HepG2 (cell line): Measurements from ENCODE around the gene MPC1. TPM values are rescaled to one million over a fixed set of nuclear protein-coding genes. Genes with fewer than 3 reads are reported as not detected.

Experiments used
- CBX2 ChIP-seq, 2 experiments: fragments of 200-600 bp in 1 of 2; sonication (generic); formaldehyde crosslinking in 1 of 2; IDR thresholded peaks; 2 replicates each; pipeline versions ENCODE4 v1.7.0 to v1.8.1; 2018 to 2022; ENCODE audit warnings: low read depth in 2 of 2, low read length in 1 of 2, mild to moderate bottlenecking in 1 of 2, missing genetic modification reagents in 1 of 2
- CREM ChIP-seq, 2 experiments: sonication (generic) in 1 of 2; formaldehyde crosslinking in 1 of 2; IDR thresholded peaks; 2 replicates each; pipeline versions ENCODE4 v1.4.0 to v1.6.1; 2016 to 2020; ENCODE audit warnings: antibody characterized with exemption in 1 of 2, mild to moderate bottlenecking in 1 of 2, missing genetic modification reagents in 1 of 2
- ETV5 ChIP-seq: IDR thresholded peaks from 2 replicates; pipeline ENCODE4 v1.6.1; 2018; ENCODE audit warnings: missing biosample characterization, missing genetic modification reagents, inconsistent platforms, borderline replicate concordance
- FOSL1 ChIP-seq: sonication (generic); formaldehyde crosslinking; IDR thresholded peaks from 2 replicates; pipeline ENCODE4 v1.9.0; 2021; ENCODE audit warnings: missing genetic modification reagents, borderline replicate concordance
- HNF1A ChIP-seq, 2 experiments: sonication (generic) in 1 of 2; formaldehyde crosslinking in 1 of 2; IDR thresholded peaks; 2 replicates each; pipeline versions ENCODE4 v1.4.0 to v1.6.1; 2016 to 2020; ENCODE audit warnings: borderline replicate concordance in 1 of 2, low read depth in 1 of 2, mild to moderate bottlenecking in 1 of 2, missing genetic modification reagents in 1 of 2
- KMT2A ChIP-seq: sonication (generic); formaldehyde crosslinking; IDR thresholded peaks from 2 replicates; pipeline ENCODE4 v1.4.0; 2020; ENCODE audit warnings: missing genetic modification reagents
- MIER3 ChIP-seq: IDR thresholded peaks from 2 replicates; pipeline ENCODE4 v1.6.1; 2016; ENCODE audit warnings: missing compliant biosample characterization, borderline replicate concordance
- NAIF1 ChIP-seq: sonication (generic); formaldehyde crosslinking; IDR thresholded peaks from 2 replicates; pipeline ENCODE4 v1.5.0; 2020; ENCODE audit warnings: mild to moderate bottlenecking, missing genetic modification reagents, borderline replicate concordance
- PREB ChIP-seq: sonication (generic); formaldehyde crosslinking; IDR thresholded peaks from 2 replicates; pipeline ENCODE4 v1.4.0; 2020; ENCODE audit warnings: missing genetic modification reagents
- TBX2 ChIP-seq: sonication (generic); formaldehyde crosslinking; IDR thresholded peaks from 2 replicates; pipeline ENCODE4 v1.5.0; 2020; ENCODE audit warnings: missing genetic modification reagents, mild to moderate bottlenecking, borderline replicate concordance
- XBP1 ChIP-seq: sonication (generic); formaldehyde crosslinking; IDR thresholded peaks from 2 replicates; pipeline ENCODE4 v1.5.0; 2020; ENCODE audit warnings: missing genetic modification reagents
- ZBTB46 ChIP-seq: sonication (generic); formaldehyde crosslinking; IDR thresholded peaks from 2 replicates; pipeline ENCODE4 v1.4.0; 2020; ENCODE audit warnings: mild to moderate bottlenecking, missing genetic modification reagents, borderline replicate concordance
- ZFP36L2 ChIP-seq: sonication (generic); formaldehyde crosslinking; IDR thresholded peaks from 2 replicates; pipeline ENCODE4 v1.4.0; 2020; ENCODE audit warnings: missing genetic modification reagents
- ZFYVE20 ChIP-seq: sonication (generic); formaldehyde crosslinking; IDR thresholded peaks from 2 replicates; pipeline ENCODE4 v1.8.0; 2023; ENCODE audit warnings: low read depth, mild to moderate bottlenecking, moderate library complexity, missing genetic modification reagents, borderline replicate concordance
- ZMYM4 ChIP-seq: sonication (generic); formaldehyde crosslinking; IDR thresholded peaks from 2 replicates; pipeline ENCODE4 v1.8.1; 2023; ENCODE audit warnings: mild to moderate bottlenecking, missing genetic modification reagents
- ZNF230 ChIP-seq: sonication (generic); formaldehyde crosslinking; IDR thresholded peaks from 2 replicates; pipeline ENCODE4 v1.4.0; 2020; ENCODE audit warnings: mild to moderate bottlenecking, missing genetic modification reagents
- ZNF260 ChIP-seq: sonication (generic); formaldehyde crosslinking; IDR thresholded peaks from 2 replicates; pipeline ENCODE4 v1.4.0; 2020; ENCODE audit warnings: missing genetic modification reagents, low read depth, mild to moderate bottlenecking, borderline replicate concordance
- ZNF367 ChIP-seq: sonication (generic); formaldehyde crosslinking; IDR thresholded peaks from 2 replicates; pipeline ENCODE4 v1.4.0; 2020; ENCODE audit warnings: missing genetic modification reagents, borderline replicate concordance
- ZNF710 ChIP-seq: sonication (generic); formaldehyde crosslinking; IDR thresholded peaks from 2 replicates; pipeline ENCODE4 v1.5.0; 2020; ENCODE audit warnings: mild to moderate bottlenecking, missing genetic modification reagents, borderline replicate concordance
- polyA plus RNA-seq, 8 experiments: library from polyadenylated mRNA; depleted of rRNA in 3 of 8; stranded (reverse) in 7 of 8; unstranded in 1 of 8; fragments of >200 nt; fragmentation: Illumina TruSeq in 4 of 8; extraction: Trizol in 4 of 8; gene quantifications; 2 replicates each; pipeline versions ENCODE4 v1.2.1 to v1.2.3, GENCODE V29; 2011 to 2016; ENCODE audit warnings: low read depth in 4 of 8, missing spikeins in 1 of 8, mixed read lengths in 1 of 8; ENCODE audit not compliant: insufficient read depth in 1 of 8
- total RNA-seq, 5 experiments: library from RNA; depleted of rRNA; stranded (reverse); fragments of >200 nt; fragmentation: Illumina TruSeq; extraction: Trizol; gene quantifications; 2 replicates each; pipeline ENCODE4 v1.2.3, GENCODE V29; 2016; ENCODE audit warnings: low read depth in 1 of 5

MPC1 gene
- total and polyA plus RNA-seq, 2 of the 13 experiments (the other 11 are each of a cell fraction or from before 2014, with no cell fraction given): 189 to 214 TPM

- no peak for TF ChIP-seq KMT2A (CRISPR knock-in tag)
- peak; percentile 90 for TF ChIP-seq CREM (IDR thresholded peaks at IDR 0.05)
- no peak for TF ChIP-seq CREM (CRISPR knock-in tag; IDR thresholded peaks at IDR 0.05)
- no peak; the same call in 1 of the 2 replicates for TF ChIP-seq ZBTB46 (CRISPR knock-in tag)
- no peak for TF ChIP-seq ZNF260 (CRISPR knock-in tag)
- TF ChIP-seq ZFP36L2: no peak
- TF ChIP-seq ZNF367 (CRISPR knock-in tag): no peak
- TF ChIP-seq TBX2: peak; percentile 96
- 0 out of 2 replicates have a peak, but pooled peaks have one; percentile 78 for TF ChIP-seq NAIF1
- TF ChIP-seq FOSL1 (CRISPR knock-in tag): no peak
- TF ChIP-seq ZNF710 (CRISPR knock-in tag): peak; percentile 67
- no peak for TF ChIP-seq CBX2 (IDR thresholded peaks at IDR 0.05; ENCODE audit: low read depth, low read length)
- 0 out of 2 replicates have a peak, but pooled peaks have one; percentile 33 for TF ChIP-seq CBX2 (CRISPR knock-in tag; IDR thresholded peaks at IDR 0.05; ENCODE audit: low read depth)
- no peak for TF ChIP-seq ZNF230 (CRISPR knock-in tag)
- no peak for TF ChIP-seq PREB
- TF ChIP-seq MIER3: peak; percentile 90; the same call in 1 of the 2 replicates
- TF ChIP-seq HNF1A (IDR thresholded peaks at IDR 0.05; ENCODE audit: low read depth): peak; percentile 92
- peak; percentile 99 for TF ChIP-seq HNF1A (CRISPR knock-in tag; IDR thresholded peaks at IDR 0.05; ENCODE audit: borderline replicate concordance)
- no peak for TF ChIP-seq ZFYVE20 (CRISPR knock-in tag)
- peak; percentile 89 for TF ChIP-seq ETV5 (CRISPR knock-in tag)
- peak; percentile 73 for TF ChIP-seq ZMYM4 (CRISPR knock-in tag)
- TF ChIP-seq XBP1 (CRISPR knock-in tag): no peak
Measured at GRCh38 chr6:166387642-166388289, 5.0 kb upstream of the MPC1 start (continued).
